Measurements from ENCODE around the gene RAD51B. TPM values are rescaled to one million over a fixed set of nuclear protein-coding genes. Genes with fewer than 3 reads are reported as not detected.

Gene RAD51B
- total and polyA plus RNA-seq, 2 of the 13 experiments (the other 11 are each of a cell fraction or from before 2014, with no cell fraction given) = 7.0 to 9.5 TPM

- ChIA-PET POLR2A (no interaction called here), CTCF (ENCODE audit: low intra/inter-chr PET ratio, low total read pairs) (no interaction called here)
- in situ Hi-C loops (cut with HindIII; ENCODE audit: extremely low pct_ligation_motif_present, low pct_unique_long_range_greater_than_20kb) (no loop called here), intact Hi-C loops (cut with micrococcal nuclease; ENCODE audit: unreplicated experiment) (loop anchor here (5.0 kb wide), 1 partner anchor 460 kb away; no protein-coding TSS in a partner anchor)
- no peaks in the 10 kb centered on the region for H3K79me2 ChIP-seq (ENCODE audit: insufficient read depth, low read length)
- no peaks in the 10 kb centered on the region for H4K20me1 ChIP-seq (ENCODE audit: insufficient read depth, low read length)
- peaks cover 10% of the 10 kb centered on the region for H3K9me3 ChIP-seq (ENCODE audit: low read length)
- ATAC-seq = no peak
- TF ChIP-seq NRL (CRISPR knock-in tag; IDR thresholded peaks at IDR 0.05; ENCODE audit: borderline replicate concordance) (no peak), ZNF597 (CRISPR knock-in tag; IDR thresholded peaks at IDR 0.05) (no peak), MED1 (CRISPR knock-in tag; IDR thresholded peaks at IDR 0.05) (no peak), MAZ (IDR thresholded peaks at IDR 0.05; ENCODE audit: borderline replicate concordance, low read depth, low read length) (no peak), MAZ (CRISPR knock-in tag; IDR thresholded peaks at IDR 0.05; ENCODE audit: low read depth) (no peak), ZNF224 (CRISPR knock-in tag; IDR thresholded peaks at IDR 0.05) (no peak), MTA3 (CRISPR knock-in tag; IDR thresholded peaks at IDR 0.05) (no peak), SNAPC5 (CRISPR knock-in tag; IDR thresholded peaks at IDR 0.05; ENCODE audit: borderline replicate concordance) (no peak), ZNF569 (CRISPR knock-in tag; IDR thresholded peaks at IDR 0.05; ENCODE audit: borderline replicate concordance) (no peak), HNRNPK (IDR thresholded peaks at IDR 0.05; ENCODE audit: low read depth, low read length, poor library complexity, severe bottlenecking) (no peak), ZNF367 (CRISPR knock-in tag; IDR thresholded peaks at IDR 0.05; ENCODE audit: borderline replicate concordance) (no peak), PCBP1 (IDR thresholded peaks at IDR 0.05; ENCODE audit: borderline replicate concordance, low read depth, low read length) (no peak), ZMAT5 (CRISPR knock-in tag; IDR thresholded peaks at IDR 0.05; ENCODE audit: borderline replicate concordance, low read depth) (no peak)
- 92% methylated on average over 2 of the region's 2 CpGs for WGBS (ENCODE audit: low lambda C conversion rate)
- H2AFZ ChIP-seq (ENCODE audit: low read length) = no peak overlapping the region
- H3K36me3 ChIP-seq (replicated peaks in 1 of 2; ENCODE audit: control insufficient read depth in 1 of 2, insufficient read depth in 2 of 2, low read length in 2 of 2) = no peaks in the 10 kb centered on the region
- H3K4me2 ChIP-seq (ENCODE audit: low read depth, low read length) = no peak overlapping the region
- no peak for FAIRE-seq
- no peak overlapping the region for H3K4me3 ChIP-seq (replicated peaks in 1 of 3; ENCODE audit: insufficient read depth in 1 of 3, low read depth in 2 of 3, low read length in 3 of 3)
- no peak for DNase-seq (ENCODE audit: low spot score)
- no peak overlapping the region for H3K9ac ChIP-seq (ENCODE audit: insufficient read depth, low read depth, low read length)
- no peaks in the 10 kb centered on the region for H3K27me3 ChIP-seq (ENCODE audit: control insufficient read depth in 1 of 2, insufficient read depth in 2 of 2, low read length in 2 of 2)
- no peak overlapping the region for H3K27ac ChIP-seq (ENCODE audit: extremely low read length, insufficient read depth, low read length)
- no TSS peak for BruUV-seq (replicated peaks)
- H3K4me1 ChIP-seq (ENCODE audit: insufficient read depth, low read length) = peaks cover 13% of the 10 kb centered on the region
Measured at GRCh38 chr14:68106905-68107304, 287.3 kb downstream of the RAD51B start.

Data from HepG2 (cell line).